Measurements from ENCODE around the gene S100PBP. TPM values are rescaled to one million over a fixed set of nuclear protein-coding genes. Genes with fewer than 3 reads are reported as not detected.

Gene S100PBP
- total and polyA plus RNA-seq, 2 donors, result 24.6 to 29.1 TPM

DNA sequence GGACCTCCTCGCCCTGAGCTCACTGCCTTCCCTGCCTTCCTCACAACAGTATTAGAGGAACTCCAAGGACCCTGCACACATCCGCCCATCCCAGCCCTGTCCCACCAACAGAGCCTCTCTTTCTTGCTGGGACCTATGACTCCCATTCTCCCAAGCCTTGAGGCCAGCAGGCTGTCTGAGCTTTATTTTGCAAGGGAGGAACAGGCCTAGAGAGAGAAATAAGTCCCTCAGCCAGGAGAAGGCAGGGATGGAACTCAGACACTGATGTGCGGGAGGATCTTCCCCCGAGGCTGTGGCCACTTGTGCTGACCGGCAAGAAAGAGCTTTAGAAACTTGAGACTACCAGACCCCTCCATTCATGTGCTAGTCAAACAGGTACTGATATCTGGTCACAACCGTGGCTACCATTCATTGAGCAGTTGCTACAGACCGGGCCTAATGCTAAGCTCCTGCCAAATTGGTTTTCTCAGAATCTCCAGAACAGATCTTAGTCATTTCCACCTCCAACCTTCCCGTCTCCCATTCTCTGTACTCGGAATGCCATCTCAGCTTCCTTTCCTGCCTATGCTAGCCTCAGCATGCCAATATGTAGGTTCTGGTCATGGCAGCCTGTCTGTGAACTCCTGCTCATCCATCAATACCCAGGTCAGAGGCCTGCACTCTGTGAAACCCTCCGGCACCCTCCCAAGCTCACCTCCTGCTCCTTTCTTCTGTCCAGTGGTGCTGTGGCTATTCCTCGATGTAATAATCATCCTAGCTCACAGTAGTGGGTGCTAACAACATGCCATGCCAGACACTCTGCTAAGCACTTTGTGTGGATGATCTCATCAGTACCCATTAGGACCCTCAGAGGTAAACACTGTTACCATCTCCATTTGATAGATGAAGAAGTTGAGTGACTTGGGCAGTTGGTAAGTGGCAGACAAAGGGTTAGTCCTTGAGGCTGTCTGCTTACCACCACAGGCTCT, 79.9 kb downstream of the S100PBP start:
- no peaks in the 10 kb centered on the region for H3K36me3 ChIP-seq (ENCODE audit: control insufficient read depth in 2 of 2, insufficient read depth in 2 of 2, low read length in 1 of 2)
- no peak for DNase-seq (ENCODE audit: low read depth in 6 of 9, low spot score in 9 of 9)
- peaks cover 50 to 97% of the 10 kb centered on the region in 2 donors for H3K27me3 ChIP-seq (ENCODE audit: control insufficient read depth in 2 of 2, insufficient read depth in 1 of 2, low read length in 1 of 2)
- no peak overlapping the region for H3K4me3 ChIP-seq (ENCODE audit: low read length in 2 of 2)
- peaks cover 2 to 5% of the 10 kb centered on the region in 2 donors for H3K9me3 ChIP-seq (ENCODE audit: control insufficient read depth in 2 of 2, insufficient read depth in 1 of 2, low read length in 1 of 2)
- no peak overlapping the region for H3K27ac ChIP-seq (ENCODE audit: low read depth in 1 of 2, low read length in 1 of 2)
- 91% methylated on average over 11 of the region's 11 CpGs for WGBS
- peaks cover 3 to 4% of the 10 kb centered on the region in 2 donors for H3K4me1 ChIP-seq (ENCODE audit: control insufficient read depth in 2 of 2, insufficient read depth in 2 of 2, low read length in 2 of 2)

GRCh38 chr1:32898056-32898455, 80.6 kb downstream of the S100PBP start:
- Histone ChIP-seq H3K4me1 (ENCODE audit: control insufficient read depth in 2 of 2, insufficient read depth in 2 of 2, low read length in 2 of 2) (peaks cover 3 to 4% of the 10 kb centered on the region in 2 donors), H3K4me3 (ENCODE audit: low read length in 2 of 2) (no peak overlapping the region), H3K9me3 (ENCODE audit: control insufficient read depth in 2 of 2, insufficient read depth in 1 of 2, low read length in 1 of 2) (no peaks in the 10 kb centered on the region), H3K27me3 (ENCODE audit: control insufficient read depth in 2 of 2, insufficient read depth in 1 of 2, low read length in 1 of 2) (peaks cover 49 to 96% of the 10 kb centered on the region in 2 donors), H3K27ac (ENCODE audit: low read depth in 1 of 2, low read length in 1 of 2) (no peak overlapping the region), H3K36me3 (ENCODE audit: control insufficient read depth in 2 of 2, insufficient read depth in 2 of 2, low read length in 1 of 2) (no peaks in the 10 kb centered on the region)
- 96% methylated on average over 9 of the region's 9 CpGs for WGBS
- no peak for DNase-seq (ENCODE audit: low read depth in 6 of 9, low spot score in 9 of 9)

GRCh38 chr1:32898958-32899357, 81.5 kb downstream of the S100PBP start:
- Histone ChIP-seq H3K4me1 (ENCODE audit: control insufficient read depth in 2 of 2, insufficient read depth in 2 of 2, low read length in 2 of 2) (peaks cover 0 to 4% of the 10 kb centered on the region in 2 donors), H3K9me3 (ENCODE audit: control insufficient read depth in 2 of 2, insufficient read depth in 1 of 2, low read length in 1 of 2) (no peaks in the 10 kb centered on the region), H3K36me3 (ENCODE audit: control insufficient read depth in 2 of 2, insufficient read depth in 2 of 2, low read length in 1 of 2) (no peaks in the 10 kb centered on the region), H3K27ac (ENCODE audit: low read depth in 1 of 2, low read length in 1 of 2) (no peak overlapping the region), H3K27me3 (ENCODE audit: control insufficient read depth in 2 of 2, insufficient read depth in 1 of 2, low read length in 1 of 2) (peaks cover 40 to 94% of the 10 kb centered on the region in 2 donors), H3K4me3 (ENCODE audit: low read length in 2 of 2) (no peak overlapping the region)
- no peak for DNase-seq (ENCODE audit: low read depth in 6 of 9, low spot score in 9 of 9)
- WGBS, result 98% methylated on average over 3 of the region's 3 CpGs

DNA sequence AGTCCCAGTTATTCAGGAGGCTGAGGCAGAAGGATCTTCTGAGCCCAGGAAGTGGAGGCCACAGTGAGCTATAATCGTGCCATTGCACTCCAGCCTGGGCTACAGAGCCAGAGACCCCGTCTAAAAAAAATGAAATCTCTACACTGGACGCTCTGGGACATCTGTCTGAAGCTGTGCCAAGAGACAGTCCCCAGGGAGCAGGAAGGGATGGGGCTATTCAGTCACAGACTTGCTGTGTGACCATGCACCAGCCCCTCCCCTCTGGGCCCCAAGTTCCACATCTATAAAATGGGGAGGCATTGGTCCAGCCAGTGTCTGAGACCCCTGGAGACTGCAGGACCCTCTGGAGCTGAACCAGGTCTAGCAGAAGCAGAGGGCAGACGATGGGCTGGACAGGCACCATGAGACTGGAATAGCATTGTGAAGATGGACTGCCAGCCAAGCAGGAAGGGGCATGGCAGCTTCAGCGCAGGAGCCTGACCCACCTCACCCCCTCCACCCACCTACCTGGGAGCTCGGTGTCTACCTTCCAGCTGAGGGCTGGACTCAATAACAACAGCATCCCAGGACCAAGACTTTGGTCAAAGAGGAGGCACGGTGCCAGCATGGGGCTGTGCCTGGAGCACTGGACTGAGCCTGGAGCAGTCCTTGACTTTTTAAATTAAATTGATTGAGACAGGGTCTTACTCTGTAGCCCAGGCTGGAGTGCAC, 82.3 kb downstream of the S100PBP start:
- no peak overlapping the region for H3K4me3 ChIP-seq (ENCODE audit: low read length in 2 of 2)
- peaks cover 36 to 94% of the 10 kb centered on the region in 2 donors for H3K27me3 ChIP-seq (ENCODE audit: control insufficient read depth in 2 of 2, insufficient read depth in 1 of 2, low read length in 1 of 2)
- H3K36me3 ChIP-seq (ENCODE audit: control insufficient read depth in 2 of 2, insufficient read depth in 2 of 2, low read length in 1 of 2), result no peaks in the 10 kb centered on the region
- no peaks in the 10 kb centered on the region for H3K9me3 ChIP-seq (ENCODE audit: control insufficient read depth in 2 of 2, insufficient read depth in 1 of 2, low read length in 1 of 2)
- DNase-seq (ENCODE audit: low read depth in 6 of 9, low spot score in 9 of 9), result no peak
- peaks cover 0 to 4% of the 10 kb centered on the region in 2 donors for H3K4me1 ChIP-seq (ENCODE audit: control insufficient read depth in 2 of 2, insufficient read depth in 2 of 2, low read length in 2 of 2)
- WGBS, result 90% methylated on average over 7 of the region's 7 CpGs
- no peak overlapping the region for H3K27ac ChIP-seq (ENCODE audit: low read depth in 1 of 2, low read length in 1 of 2)

DNA sequence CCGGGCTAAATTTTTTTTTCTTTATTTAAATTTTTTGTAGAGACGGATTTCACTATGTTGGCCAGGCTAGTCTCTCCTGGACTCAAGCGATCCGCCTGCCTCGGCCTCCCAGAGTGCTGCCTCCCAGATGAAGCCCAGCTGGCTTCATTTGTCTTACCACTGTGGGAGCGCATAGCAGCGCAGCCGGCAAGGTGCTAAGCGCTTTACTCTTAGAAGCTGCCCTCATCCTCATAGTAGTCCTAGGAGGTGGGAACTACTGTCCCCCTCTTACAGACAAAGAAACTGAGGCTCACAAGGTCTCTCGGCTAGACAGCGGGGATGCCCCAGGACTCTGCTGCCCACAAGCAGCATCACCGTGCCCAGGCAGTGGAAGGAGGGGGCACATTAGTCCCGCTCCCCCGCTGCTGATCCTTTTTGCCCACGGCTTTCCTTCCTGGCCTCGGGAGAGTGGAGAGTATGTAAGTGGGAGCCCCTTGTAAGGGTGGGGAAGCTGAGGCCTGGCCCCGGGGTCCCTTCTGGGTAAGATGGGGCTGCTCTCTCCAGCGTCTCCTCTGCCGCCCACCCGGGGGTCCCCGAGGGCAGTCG, 83.0 kb downstream of the S100PBP start:
- Histone ChIP-seq H3K4me3 (ENCODE audit: low read length in 2 of 2) (peak overlapping the region in 1 of 2 donors; percentile 42), H3K27me3 (ENCODE audit: control insufficient read depth in 2 of 2, insufficient read depth in 1 of 2, low read length in 1 of 2) (peaks cover 35 to 90% of the 10 kb centered on the region in 2 donors), H3K4me1 (ENCODE audit: control insufficient read depth in 2 of 2, insufficient read depth in 2 of 2, low read length in 2 of 2) (peaks cover 0 to 4% of the 10 kb centered on the region in 2 donors), H3K9me3 (ENCODE audit: control insufficient read depth in 2 of 2, insufficient read depth in 1 of 2, low read length in 1 of 2) (no peaks in the 10 kb centered on the region), H3K27ac (ENCODE audit: low read depth in 1 of 2, low read length in 1 of 2) (no peak overlapping the region), H3K36me3 (ENCODE audit: control insufficient read depth in 2 of 2, insufficient read depth in 2 of 2, low read length in 1 of 2) (no peaks in the 10 kb centered on the region)
- no peak for DNase-seq (ENCODE audit: low read depth in 6 of 9, low spot score in 9 of 9)
- WGBS, result 29% methylated on average over 22 of the region's 22 CpGs

DNA sequence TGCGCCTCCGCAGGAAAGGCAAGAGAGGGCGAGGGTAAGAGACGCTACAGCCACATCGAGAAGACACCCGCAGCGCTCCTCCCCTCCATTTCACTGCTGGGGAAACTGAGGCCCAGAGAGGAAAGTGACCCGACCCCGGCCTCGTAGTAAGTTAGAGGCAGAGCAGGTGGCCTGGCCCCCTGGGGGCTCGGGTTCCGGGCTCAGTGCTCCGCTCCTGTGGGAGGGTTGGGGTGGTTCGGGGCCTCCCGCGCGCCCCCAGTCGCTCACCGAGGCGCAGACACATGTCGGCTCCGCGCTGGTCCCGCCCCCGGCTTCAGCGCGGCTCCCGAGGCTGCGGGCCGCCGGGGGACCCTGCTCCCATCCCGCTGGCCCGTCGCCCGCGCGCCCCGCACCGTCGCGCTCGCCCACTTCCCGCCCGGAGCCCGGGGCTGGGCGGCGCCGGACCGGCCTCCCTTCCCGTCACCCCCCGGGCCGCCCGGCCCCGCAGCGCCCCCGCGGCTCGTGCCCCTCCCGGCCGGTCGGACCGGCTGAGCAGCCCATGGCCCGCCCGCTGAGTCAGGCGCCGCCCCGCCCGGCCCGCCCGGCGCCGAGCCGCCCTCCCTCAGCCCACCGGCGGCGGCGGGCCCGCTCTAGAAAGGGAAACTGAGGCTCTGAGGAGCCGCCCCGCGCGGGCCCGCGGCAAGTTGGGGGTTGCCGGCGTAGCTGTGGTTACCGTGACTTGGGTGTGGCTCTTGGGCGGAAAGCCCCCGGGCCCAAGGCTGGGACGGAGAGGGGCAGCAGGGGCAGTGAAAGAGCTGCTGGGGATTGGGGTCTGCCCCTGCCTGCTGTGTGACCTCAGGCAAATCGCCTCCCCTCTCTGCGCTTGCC, 83.7 kb downstream of the S100PBP start, which contains the start of gene TMEM54:
TSS of gene TMEM54 (minus strand) at position 434 of the 867 bp plus-strand sequence. CDS start at position 283, 151 bp downstream.
- Histone ChIP-seq H3K27ac (ENCODE audit: low read depth in 1 of 2, low read length in 1 of 2) (no peak within 1 kb of the TSS), H3K9me3 (ENCODE audit: control insufficient read depth in 2 of 2, insufficient read depth in 1 of 2, low read length in 1 of 2) (no peaks in the 10 kb centered on the region), H3K4me1 (ENCODE audit: control insufficient read depth in 2 of 2, insufficient read depth in 2 of 2, low read length in 2 of 2) (peaks cover 0 to 4% of the 10 kb centered on the region in 2 donors), H3K4me3 (ENCODE audit: low read length in 2 of 2) (peak within 1 kb of the TSS; percentile 5 to 42), H3K27me3 (ENCODE audit: control insufficient read depth in 2 of 2, insufficient read depth in 1 of 2, low read length in 1 of 2) (peaks cover 35 to 86% of the 10 kb centered on the region in 2 donors), H3K36me3 (ENCODE audit: control insufficient read depth in 2 of 2, insufficient read depth in 2 of 2, low read length in 1 of 2) (no peaks in the 10 kb centered on the region)
- no peak for DNase-seq (ENCODE audit: low read depth in 6 of 9, low spot score in 9 of 9)
- WGBS, result 2% methylated on average over 92 of the region's 92 CpGs

DNA sequence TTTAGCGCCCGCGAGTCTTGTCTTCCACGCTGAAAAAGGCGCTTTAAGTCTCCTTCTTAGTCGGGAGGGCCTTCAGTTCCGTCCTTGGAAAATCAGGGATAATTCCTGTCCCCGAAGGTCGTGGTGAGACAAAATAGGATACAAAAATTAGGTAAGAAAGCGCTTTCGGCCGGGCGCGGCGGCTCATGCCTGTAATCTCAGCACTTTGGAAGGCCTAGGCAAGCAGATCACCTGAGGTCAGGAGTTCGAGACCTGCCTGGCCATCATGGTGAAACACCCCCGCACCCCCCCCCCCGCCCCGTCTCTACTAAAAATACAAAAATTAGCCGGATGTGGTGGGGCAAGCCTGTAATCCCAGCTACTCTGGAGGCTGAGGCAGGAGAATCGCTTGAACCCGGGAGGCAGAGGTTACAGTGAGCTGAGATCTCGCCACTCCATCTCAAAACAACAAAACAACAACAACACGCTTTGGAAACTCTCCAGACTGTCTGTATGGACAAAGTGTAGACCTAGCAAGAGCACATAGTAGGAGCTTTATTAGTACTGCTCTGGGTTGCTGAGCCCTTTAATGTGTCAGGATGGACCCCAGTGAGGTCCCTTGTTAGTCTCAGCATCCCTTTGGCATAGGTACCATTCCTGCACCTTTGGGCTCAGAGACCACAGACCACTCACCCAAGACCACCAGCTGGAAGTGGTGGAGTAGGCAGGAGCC, 84.5 kb downstream of the S100PBP start:
- Histone ChIP-seq H3K36me3 (ENCODE audit: control insufficient read depth in 2 of 2, insufficient read depth in 2 of 2, low read length in 1 of 2) (no peaks in the 10 kb centered on the region), H3K9me3 (ENCODE audit: control insufficient read depth in 2 of 2, insufficient read depth in 1 of 2, low read length in 1 of 2) (no peaks in the 10 kb centered on the region), H3K4me1 (ENCODE audit: control insufficient read depth in 2 of 2, insufficient read depth in 2 of 2, low read length in 2 of 2) (peaks cover 0 to 4% of the 10 kb centered on the region in 2 donors), H3K27ac (ENCODE audit: low read depth in 1 of 2, low read length in 1 of 2) (no peak overlapping the region), H3K27me3 (ENCODE audit: control insufficient read depth in 2 of 2, insufficient read depth in 1 of 2, low read length in 1 of 2) (peaks cover 35 to 83% of the 10 kb centered on the region in 2 donors), H3K4me3 (ENCODE audit: low read length in 2 of 2) (peak overlapping the region; percentile 5 to 42)
- no peak for DNase-seq (ENCODE audit: low read depth in 6 of 9, low spot score in 9 of 9)
- 59% methylated on average over 24 of the region's 24 CpGs for WGBS

DNA sequence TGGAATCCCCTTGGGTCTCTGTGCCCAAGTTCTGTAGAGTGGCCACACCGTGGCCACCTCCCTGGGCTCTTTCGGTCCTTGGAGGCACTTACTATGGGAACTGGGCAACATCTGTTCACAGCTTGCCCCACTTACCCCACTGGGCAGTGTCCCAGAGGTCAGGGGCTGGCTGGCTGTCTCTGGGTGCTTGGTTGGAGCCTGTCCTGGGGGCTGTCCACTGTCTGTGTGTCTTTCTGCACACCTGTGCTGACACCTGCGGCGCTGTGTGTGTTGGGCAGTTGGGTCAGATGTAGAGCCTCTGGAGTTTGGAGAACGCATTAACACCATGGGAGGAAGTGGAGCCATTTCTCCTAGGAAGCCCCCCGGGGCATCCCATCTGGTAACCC, 85.1 kb downstream of the S100PBP start:
- Histone ChIP-seq H3K9me3 (ENCODE audit: control insufficient read depth in 2 of 2, insufficient read depth in 1 of 2, low read length in 1 of 2) (no peaks in the 10 kb centered on the region), H3K27me3 (ENCODE audit: control insufficient read depth in 2 of 2, insufficient read depth in 1 of 2, low read length in 1 of 2) (peaks cover 35 to 79% of the 10 kb centered on the region in 2 donors), H3K4me1 (ENCODE audit: control insufficient read depth in 2 of 2, insufficient read depth in 2 of 2, low read length in 2 of 2) (peaks cover 0 to 4% of the 10 kb centered on the region in 2 donors), H3K27ac (ENCODE audit: low read depth in 1 of 2, low read length in 1 of 2) (no peak overlapping the region), H3K4me3 (ENCODE audit: low read length in 2 of 2) (no peak overlapping the region), H3K36me3 (ENCODE audit: control insufficient read depth in 2 of 2, insufficient read depth in 2 of 2, low read length in 1 of 2) (no peaks in the 10 kb centered on the region)
- DNase-seq (ENCODE audit: low read depth in 6 of 9, low spot score in 9 of 9), result no peak
- WGBS, result 78% methylated on average over 6 of the region's 6 CpGs

Data from thymus (tissue), 11 donors.